IPS-NIHi7 (cell line): ENCODE results near the gene TMUB2.
A peak's percentile ranks its signal among the peaks of the same experiment; 100 is the strongest.

ENCODE experiments used
- DNase-seq: peaks from one replicate; pipeline ENCODE4 v3.0.0; 2012; ENCODE audit warnings: mixed read lengths; ENCODE audit errors: extremely low spot score

TMUB2 gene

GRCh38 chr17:44202756-44203155 lies 16.0 kb downstream of the TMUB2 start:
- DNase-seq = no peak

GRCh38 chr17:44203731-44204440 lies 17.1 kb downstream of the TMUB2 start:
- DNase-seq = peak; percentile 77

GRCh38 chr17:44204441-44204882 lies 17.7 kb downstream of the TMUB2 start:
- no peak for DNase-seq

GRCh38 chr17:44205962-44206824 lies 19.4 kb downstream of the TMUB2 start:
- DNase-seq = peak; percentile 36

- no peak for DNase-seq
Observed at GRCh38 chr17:44206825-44207155, 20.0 kb downstream of the TMUB2 start.

- DNase-seq = no peak
Observed at GRCh38 chr17:44207319-44207718, 20.5 kb downstream of the TMUB2 start.

GRCh38 chr17:44207743-44208142 lies 21.0 kb downstream of the TMUB2 start:
- no peak for DNase-seq

- no peak for DNase-seq
Observed at GRCh38 chr17:44209786-44210341, 23.1 kb downstream of the TMUB2 start.

- peak; percentile 92 for DNase-seq
Observed at GRCh38 chr17:44210342-44211192, 23.8 kb downstream of the TMUB2 start.

GRCh38 chr17:44211281-44212265 lies 24.8 kb downstream of the TMUB2 start:
- no peak for DNase-seq

- DNase-seq = no peak
Observed at GRCh38 chr17:44212507-44213402, 26.0 kb downstream of the TMUB2 start.

GRCh38 chr17:44213403-44214229 lies 26.8 kb downstream of the TMUB2 start:
- no peak for DNase-seq

- DNase-seq = no peak
Observed at GRCh38 chr17:44214230-44214494, 27.4 kb downstream of the TMUB2 start.

- DNase-seq = no peak
Observed at GRCh38 chr17:44214896-44215295, 28.1 kb downstream of the TMUB2 start.

GRCh38 chr17:44216173-44216572 lies 29.4 kb downstream of the TMUB2 start:
- no peak for DNase-seq

- no peak for DNase-seq
Observed at GRCh38 chr17:44216694-44217093, 29.9 kb downstream of the TMUB2 start.

GRCh38 chr17:44217738-44218343 lies 31.1 kb downstream of the TMUB2 start:
- no peak for DNase-seq

- DNase-seq = peak; percentile 78
Observed at GRCh38 chr17:44218344-44219107, 31.8 kb downstream of the TMUB2 start.
